OCI-LY1 (cell line): ENCODE data around the gene SPRR2E.

Experiments
- CTCF ChIP-seq: fragments of 200-600 bp; sonication (generic), shearing (Covaris generic); IDR thresholded peaks from 2 replicates; pipeline ENCODE4 v1.5.1; 2017; ENCODE audit warnings: mild to moderate bottlenecking, antibody characterized with exemption, low read length, moderate library complexity, mixed read lengths
- EZH2 ChIP-seq: fragments of 200-600 bp; sonication (generic), shearing (Covaris generic); IDR thresholded peaks from 2 replicates; pipeline ENCODE4 v1.8.0; 2017; ENCODE audit warnings: borderline replicate concordance, mixed run types, mild to moderate bottlenecking, antibody characterized with exemption, low read length, moderate library complexity, mixed read lengths

- TF ChIP-seq CTCF (no peak), EZH2 (no peak)
These were observed 33.0 kb upstream of the SPRR2E start for GRCh38 chr1:153127296-153127695.
